HepG2 (cell line): ENCODE data around the gene IST1. TPM values are rescaled to one million over a fixed set of nuclear protein-coding genes. Genes with fewer than 3 reads are reported as not detected.

Source experiments
- ARID3A ChIP-seq: IDR thresholded peaks from 2 replicates; pipeline ENCODE4 v1.6.1; 2012; ENCODE audit warnings: low read depth, low read length, improper control_type of control experiment
- HNRNPK ChIP-seq: fragments of 200-400 bp; formaldehyde crosslinking; IDR thresholded peaks from 2 replicates; pipeline ENCODE4 v1.6.1; 2018; ENCODE audit warnings: low read length, low read depth, moderate library complexity, mild to moderate bottlenecking; ENCODE audit not compliant: poor library complexity, severe bottlenecking
- JUNB ChIP-seq: sonication (generic); formaldehyde crosslinking; IDR thresholded peaks from 2 replicates; pipeline ENCODE4 v1.8.0; 2022; ENCODE audit warnings: missing genetic modification reagents, mild to moderate bottlenecking, borderline replicate concordance
- PRDM15 ChIP-seq: sonication (generic); formaldehyde crosslinking; IDR thresholded peaks from 2 replicates; pipeline ENCODE4 v1.4.0; 2020; ENCODE audit warnings: missing genetic modification reagents
- SNAPC4 ChIP-seq: sonication (generic); formaldehyde crosslinking; IDR thresholded peaks from 2 replicates; pipeline ENCODE4 v1.4.0; 2020; ENCODE audit warnings: mild to moderate bottlenecking, missing genetic modification reagents
- ZBED4 ChIP-seq: sonication (generic); formaldehyde crosslinking; IDR thresholded peaks from 2 replicates; pipeline ENCODE4 v1.4.0; 2020; ENCODE audit warnings: missing genetic modification reagents, borderline replicate concordance
- ZBTB7B ChIP-seq: sonication (generic); formaldehyde crosslinking; IDR thresholded peaks from 2 replicates; pipeline ENCODE4 v1.4.0; 2020; ENCODE audit warnings: missing genetic modification reagents
- ZC3H4 ChIP-seq: sonication (generic); formaldehyde crosslinking; IDR thresholded peaks from 2 replicates; pipeline ENCODE4 v1.4.0; 2020; ENCODE audit warnings: missing genetic modification reagents, borderline replicate concordance
- ZNF251 ChIP-seq: sonication (generic); formaldehyde crosslinking; IDR thresholded peaks from 2 replicates; pipeline ENCODE4 v1.9.0; 2021; ENCODE audit warnings: mild to moderate bottlenecking, missing genetic modification reagents
- ZNF674 ChIP-seq: sonication (generic); formaldehyde crosslinking; IDR thresholded peaks from 2 replicates; pipeline ENCODE4 v1.5.0; 2020; ENCODE audit warnings: low read depth, mild to moderate bottlenecking, missing genetic modification reagents
- ZNF703 ChIP-seq: sonication (generic); formaldehyde crosslinking; IDR thresholded peaks from 2 replicates; pipeline ENCODE4 v1.5.1; 2020; ENCODE audit warnings: missing genetic modification reagents, mild to moderate bottlenecking, moderate library complexity, borderline replicate concordance
- polyA plus RNA-seq, 8 experiments: library from polyadenylated mRNA; depleted of rRNA in 3 of 8; stranded (reverse) in 7 of 8; unstranded in 1 of 8; fragments of >200 nt; fragmentation: Illumina TruSeq in 4 of 8; extraction: Trizol in 4 of 8; gene quantifications; 2 replicates each; pipeline versions ENCODE4 v1.2.1 to v1.2.3, GENCODE V29; 2011 to 2016; ENCODE audit warnings: low read depth in 4 of 8, missing spikeins in 1 of 8, mixed read lengths in 1 of 8; ENCODE audit not compliant: insufficient read depth in 1 of 8
- total RNA-seq, 5 experiments: library from RNA; depleted of rRNA; stranded (reverse); fragments of >200 nt; fragmentation: Illumina TruSeq; extraction: Trizol; gene quantifications; 2 replicates each; pipeline ENCODE4 v1.2.3, GENCODE V29; 2016; ENCODE audit warnings: low read depth in 1 of 5

Gene IST1
- total and polyA plus RNA-seq, 2 of the 13 experiments (the other 11 are each of a cell fraction or from before 2014, with no cell fraction given) = 346 to 415 TPM

GRCh38 chr16:71894921-71895678 lies at the start of gene IST1 (continued):
- TF ChIP-seq ZNF703 (peak; percentile 95), ARID3A (no peak), ZBTB7B (CRISPR knock-in tag) (peak; percentile 87), ZNF674 (CRISPR knock-in tag) (peak; percentile 97), JUNB (CRISPR knock-in tag) (peak; percentile 77), SNAPC4 (CRISPR knock-in tag) (no peak), HNRNPK (peak; percentile 94), ZBED4 (CRISPR knock-in tag) (0 out of 2 replicates have a peak, but pooled peaks have one; percentile 71), ZNF251 (CRISPR knock-in tag) (no peak; the same call in 1 of the 2 replicates), PRDM15 (CRISPR knock-in tag) (peak; percentile 80; the same call in 1 of the 2 replicates), ZC3H4 (peak; percentile 40)
